Body of pancreas (tissue), 4 donors: ENCODE measurements around the gene EHBP1L1.

ENCODE experiments used
- CTCF ChIP-seq, 7 experiments: fragments of 450-650 bp in 4 of 7; fragments of 200-600 bp in 3 of 7; sonication (generic) in 3 of 7; IDR thresholded peaks; one replicate each; pipeline ENCODE4 v1.5.1; 2016 to 2019; ENCODE audit warnings: antibody characterized with exemption in 7 of 7
- POLR2A ChIP-seq, 3 donors: fragments of 450-650 bp; IDR thresholded peaks; one replicate each; pipeline ENCODE4 v1.6.1; 2016; ENCODE audit warnings: antibody characterized with exemption in 3 of 3, mild to moderate bottlenecking in 2 of 3

- no peak for TF ChIP-seq CTCF (IDR thresholded peaks at IDR 0.05)
- no peak for TF ChIP-seq POLR2A (IDR thresholded peaks at IDR 0.05)
Measured at GRCh38 chr11:65538232-65538914, 37.5 kb upstream of the EHBP1L1 start.
